ENCODE data around the gene IFT122. TPM values are rescaled to one million over a fixed set of nuclear protein-coding genes. Genes with fewer than 3 reads are reported as not detected.

The IFT122 gene
- total and polyA plus RNA-seq, 2 experiments from 2014 or later, result 10.2 to 38.8 TPM

DNA sequence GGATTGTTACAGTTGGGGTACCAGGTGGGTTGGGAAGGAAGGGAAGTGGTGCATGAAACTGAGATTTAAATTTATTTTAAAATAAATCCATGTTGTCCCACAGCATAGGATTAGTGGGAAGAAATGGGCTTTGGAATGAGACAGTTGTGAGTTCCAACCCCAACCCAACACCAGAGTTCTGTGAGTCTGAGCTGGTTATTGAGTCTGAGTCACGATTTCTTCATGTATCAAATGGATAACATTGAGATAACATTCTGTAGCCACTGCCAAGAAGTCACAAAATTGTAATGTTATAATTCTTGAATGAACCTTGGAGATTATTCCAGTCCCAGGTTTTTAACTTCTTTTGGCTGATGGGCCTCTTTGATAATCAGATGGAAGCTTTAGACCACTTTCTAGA is 13.7 kb downstream of the IFT122 start:
- no peak for DNase-seq (ENCODE audit: low spot score)
- Mint-ChIP-seq H3K4me3 (no peak overlapping the region), H3K9me3 (no peaks in the 10 kb centered on the region), H3K27me3 (ENCODE audit: insufficient read depth, low read depth, poor library complexity) (peaks cover 2% of the 10 kb centered on the region), H3K36me3 (ENCODE audit: low read depth) (peaks cover 14% of the 10 kb centered on the region), H3K4me1 (peaks cover 18% of the 10 kb centered on the region), H3K27ac (no peak overlapping the region)
- Histone ChIP-seq H2AFZ (no peak overlapping the region), H3K4me1 (ENCODE audit: insufficient read depth) (peaks cover 18% of the 10 kb centered on the region), H3K79me2 (replicated peaks; ENCODE audit: insufficient read depth) (no peaks in the 10 kb centered on the region), H3K4me3 (no peak overlapping the region), H3K4me2 (no peak overlapping the region), H3K27ac (ENCODE audit: low read depth) (no peak overlapping the region), H3F3A (replicated peaks; ENCODE audit: low read depth) (no peaks in the 10 kb centered on the region), H3K36me3 (ENCODE audit: insufficient read depth) (no peaks in the 10 kb centered on the region; the same call in 1 of the 2 replicates), H3K9me2 (ENCODE audit: insufficient read depth) (no peaks in the 10 kb centered on the region), H3K27me3 (ENCODE audit: insufficient read depth) (no peaks in the 10 kb centered on the region), H4K20me1 (replicated peaks; ENCODE audit: insufficient read depth) (no peaks in the 10 kb centered on the region)
- ATAC-seq, result no peak
- TF ChIP-seq NANOG (IDR thresholded peaks at IDR 0.05; ENCODE audit: borderline replicate concordance) (no peak), POLR2AphosphoS5 (IDR thresholded peaks at IDR 0.05; ENCODE audit: low read depth) (no peak), STAT1 (IDR thresholded peaks at IDR 0.05; ENCODE audit: unreplicated experiment) (no peak), ZNF331 (CRISPR knock-in tag; IDR thresholded peaks at IDR 0.05; ENCODE audit: low read depth) (no peak), EZH2phosphoT487 (IDR thresholded peaks at IDR 0.05; ENCODE audit: unreplicated experiment) (no peak), JUNB (IDR thresholded peaks at IDR 0.05; ENCODE audit: unreplicated experiment) (no peak)

GRCh38 chr3:129460155-129460554 is 20.1 kb downstream of the IFT122 start:
- no peak overlapping the region for H2AFZ ChIP-seq
- H4K20me1 ChIP-seq (replicated peaks; ENCODE audit: insufficient read depth), result peaks cover 5% of the 10 kb centered on the region; the same call in 1 of the 2 replicates
- no peaks in the 10 kb centered on the region for H3K9me3 Mint-ChIP-seq
- H3K4me1 Mint-ChIP-seq, result no peaks in the 10 kb centered on the region
- H3K4me2 ChIP-seq, result no peak overlapping the region
- H3K9me2 ChIP-seq (ENCODE audit: insufficient read depth), result no peaks in the 10 kb centered on the region
- H3K4me3 Mint-ChIP-seq, result no peak overlapping the region
- H3F3A ChIP-seq (replicated peaks; ENCODE audit: low read depth), result no peaks in the 10 kb centered on the region
- ATAC-seq, result no peak
- H3K27me3 Mint-ChIP-seq (ENCODE audit: insufficient read depth, low read depth, poor library complexity), result no peaks in the 10 kb centered on the region
- peaks cover 9% of the 10 kb centered on the region for H3K36me3 ChIP-seq (ENCODE audit: insufficient read depth)
- peaks cover 3% of the 10 kb centered on the region; the same call in 1 of the 3 replicates for H3K36me3 Mint-ChIP-seq (ENCODE audit: low read depth)
- no peak overlapping the region for H3K27ac Mint-ChIP-seq
- no peak overlapping the region for H3K27ac ChIP-seq (ENCODE audit: low read depth)
- H3K27me3 ChIP-seq (ENCODE audit: insufficient read depth), result no peaks in the 10 kb centered on the region
- H3K4me1 ChIP-seq (ENCODE audit: insufficient read depth), result no peaks in the 10 kb centered on the region
- H3K79me2 ChIP-seq (replicated peaks; ENCODE audit: insufficient read depth), result no peaks in the 10 kb centered on the region
- no peak for DNase-seq (ENCODE audit: low spot score)
- no peak overlapping the region for H3K4me3 ChIP-seq
- TF ChIP-seq STAT1 (IDR thresholded peaks at IDR 0.05; ENCODE audit: unreplicated experiment) (no peak), ZNF331 (CRISPR knock-in tag; IDR thresholded peaks at IDR 0.05; ENCODE audit: low read depth) (no peak), EZH2phosphoT487 (IDR thresholded peaks at IDR 0.05; ENCODE audit: unreplicated experiment) (no peak), CTCF (conservative IDR thresholded peaks at IDR 0.05; ENCODE audit: low read depth in 2 of 2) (no peak), CREB1 (CRISPR knock-in tag; IDR thresholded peaks at IDR 0.05; ENCODE audit: low read depth) (no peak), EZH2 (IDR thresholded peaks at IDR 0.05; ENCODE audit: low read depth, unreplicated experiment) (no peak), JUNB (IDR thresholded peaks at IDR 0.05; ENCODE audit: unreplicated experiment) (no peak), POLR2AphosphoS5 (IDR thresholded peaks at IDR 0.05; ENCODE audit: low read depth) (no peak), ZNF114 (CRISPR knock-in tag; IDR thresholded peaks at IDR 0.05) (no peak), ZNF462 (CRISPR knock-in tag; IDR thresholded peaks at IDR 0.05) (no peak), NANOG (IDR thresholded peaks at IDR 0.05; ENCODE audit: borderline replicate concordance) (no peak)
- TF ChIP-seq, protein P1, sequence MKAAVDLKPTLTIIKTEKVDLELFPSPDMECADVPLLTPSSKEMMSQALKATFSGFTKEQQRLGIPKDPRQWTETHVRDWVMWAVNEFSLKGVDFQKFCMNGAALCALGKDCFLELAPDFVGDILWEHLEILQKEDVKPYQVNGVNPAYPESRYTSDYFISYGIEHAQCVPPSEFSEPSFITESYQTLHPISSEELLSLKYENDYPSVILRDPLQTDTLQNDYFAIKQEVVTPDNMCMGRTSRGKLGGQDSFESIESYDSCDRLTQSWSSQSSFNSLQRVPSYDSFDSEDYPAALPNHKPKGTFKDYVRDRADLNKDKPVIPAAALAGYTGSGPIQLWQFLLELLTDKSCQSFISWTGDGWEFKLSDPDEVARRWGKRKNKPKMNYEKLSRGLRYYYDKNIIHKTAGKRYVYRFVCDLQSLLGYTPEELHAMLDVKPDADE (IDR thresholded peaks at IDR 0.05), result no peak
